ENCODE results near the gene USP34. TPM values are rescaled to one million over a fixed set of nuclear protein-coding genes. Genes with fewer than 3 reads are reported as not detected.
"Not testable (repeated sequence)": the region's sequence is repeated elsewhere in the genome, so short reads cannot be mapped to it uniquely, and the experiment has no call there.

Gene USP34
- total RNA-seq, 2 experiments from 2014 or later: 59.5 to 60.4 TPM

DNA sequence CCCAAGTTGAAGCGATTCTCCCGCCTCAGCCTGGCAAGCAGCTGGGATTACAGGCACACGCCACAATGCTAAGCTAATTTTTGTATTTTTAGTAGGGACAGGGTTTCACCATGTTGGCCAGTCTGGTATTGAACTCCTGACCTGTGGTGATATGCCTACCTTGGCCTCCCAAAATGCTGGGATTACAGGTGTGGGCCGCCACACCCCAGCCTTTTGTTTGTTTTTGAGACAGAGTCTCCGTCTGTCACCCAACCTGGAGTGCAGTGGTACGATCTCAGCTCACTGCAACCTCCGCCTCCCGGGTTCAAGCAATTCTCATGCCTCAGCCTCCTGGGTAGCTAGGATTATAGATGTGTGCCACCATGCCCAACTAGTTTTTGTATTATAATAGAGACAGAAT lies 15.9 kb downstream of the USP34 start:
- H3K27ac Mint-ChIP-seq; H3K4me3 Mint-ChIP-seq; CTCF ChIA-PET; H3K27me3 Mint-ChIP-seq (ENCODE audit: low read depth); intact Hi-C loops (cut with micrococcal nuclease); H3K9me3 Mint-ChIP-seq; DNase-seq: not testable (repeated sequence)
- Mint-ChIP-seq H3K36me3 (ENCODE audit: low read depth) (peaks cover 10% of the 10 kb centered on the region), H3K4me1 (ENCODE audit: low read depth) (peaks cover 61% of the 10 kb centered on the region)

DNA sequence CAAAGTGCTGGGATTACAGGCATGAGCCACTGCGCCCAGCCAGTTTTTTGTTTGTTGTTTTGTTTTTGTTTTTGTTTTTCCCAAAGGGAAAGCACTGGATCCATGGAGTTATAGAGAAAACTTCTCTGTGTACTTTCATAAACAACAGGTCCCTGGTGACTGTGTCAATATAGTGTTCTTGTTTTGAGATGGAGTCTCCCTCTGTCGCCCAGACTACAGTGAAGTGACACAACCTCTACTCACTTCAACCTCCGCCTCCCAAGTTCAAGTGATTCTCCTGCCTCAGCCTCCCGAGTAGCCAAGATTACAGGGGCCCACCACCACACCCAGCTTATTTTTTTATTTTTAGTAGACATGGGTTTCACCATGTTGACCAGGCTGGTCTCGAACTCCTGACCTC lies 16.5 kb downstream of the USP34 start:
- no peak for DNase-seq
- peaks cover 1% of the 10 kb centered on the region for H3K9me3 Mint-ChIP-seq
- no peak overlapping the region for H3K27ac Mint-ChIP-seq
- H3K4me3 Mint-ChIP-seq: no peak overlapping the region
- H3K4me1 Mint-ChIP-seq (ENCODE audit: low read depth): peaks cover 59% of the 10 kb centered on the region
- peaks cover 12% of the 10 kb centered on the region for H3K36me3 Mint-ChIP-seq (ENCODE audit: low read depth)
- H3K27me3 Mint-ChIP-seq (ENCODE audit: low read depth): no peaks in the 10 kb centered on the region
- intact Hi-C loops (cut with micrococcal nuclease): no loop called here
- CTCF ChIA-PET: no interaction called here

DNA sequence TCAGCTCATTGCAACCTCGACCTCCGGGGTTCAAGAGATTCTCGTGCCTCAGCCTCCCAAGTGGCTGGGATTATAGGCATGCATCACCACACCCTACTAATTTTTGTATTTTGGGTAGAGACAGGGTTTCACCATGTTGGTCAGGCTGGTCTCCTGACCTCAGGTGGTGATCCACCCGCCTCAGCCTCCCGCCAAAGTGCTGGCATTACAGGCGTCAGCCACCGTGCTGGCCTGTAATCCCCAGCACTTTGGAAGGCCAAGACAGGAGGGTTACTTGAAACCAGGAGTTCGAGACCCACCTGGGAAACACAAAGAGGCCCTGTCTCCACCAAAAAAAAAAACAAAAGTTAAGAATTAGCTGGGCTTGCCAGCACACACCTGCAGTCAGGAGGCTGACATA lies 18.5 kb downstream of the USP34 start:
- H3K27ac Mint-ChIP-seq: no peak overlapping the region
- peaks cover 9% of the 10 kb centered on the region for H3K36me3 Mint-ChIP-seq (ENCODE audit: low read depth)
- no peak overlapping the region for H3K4me3 Mint-ChIP-seq
- H3K4me1 Mint-ChIP-seq (ENCODE audit: low read depth): peaks cover 46% of the 10 kb centered on the region
- intact Hi-C loops (cut with micrococcal nuclease): no loop called here
- peaks cover 2% of the 10 kb centered on the region for H3K9me3 Mint-ChIP-seq
- H3K27me3 Mint-ChIP-seq (ENCODE audit: low read depth): no peaks in the 10 kb centered on the region
- no peak for DNase-seq
- CTCF ChIA-PET: no interaction called here

DNA sequence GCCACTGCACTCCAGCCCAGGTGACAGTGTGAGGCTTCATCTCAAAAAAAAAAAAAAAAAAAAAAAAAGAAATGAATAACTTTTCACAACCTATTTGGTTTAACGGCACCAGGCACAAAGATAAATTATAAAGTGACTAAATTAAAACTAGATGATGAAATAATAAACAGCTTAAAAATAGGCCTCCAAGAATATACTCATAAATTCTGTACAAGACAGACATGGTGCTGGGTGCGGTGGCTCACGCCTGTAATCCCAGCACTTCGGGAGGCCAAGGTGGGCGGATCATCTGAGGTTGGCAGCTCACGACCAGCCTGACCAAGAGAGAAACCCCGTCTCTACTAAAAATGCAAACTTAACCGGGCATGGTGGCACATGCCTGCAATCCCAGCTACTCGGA lies 19.7 kb downstream of the USP34 start:
- no peak overlapping the region for H3K4me3 Mint-ChIP-seq
- H3K9me3 Mint-ChIP-seq: peaks cover 2% of the 10 kb centered on the region
- peaks cover 46% of the 10 kb centered on the region for H3K4me1 Mint-ChIP-seq (ENCODE audit: low read depth)
- H3K36me3 Mint-ChIP-seq (ENCODE audit: low read depth): peaks cover 9% of the 10 kb centered on the region
- intact Hi-C loops (cut with micrococcal nuclease): no loop called here
- CTCF ChIA-PET: interaction anchor here (0.8 to 1.0 kb wide), 2 partner anchors 25 to 35 kb away, joined by 3 to 4 read pairs; no protein-coding TSS in a partner anchor
- no peak for DNase-seq
- no peak overlapping the region for H3K27ac Mint-ChIP-seq
- no peaks in the 10 kb centered on the region for H3K27me3 Mint-ChIP-seq (ENCODE audit: low read depth)

DNA sequence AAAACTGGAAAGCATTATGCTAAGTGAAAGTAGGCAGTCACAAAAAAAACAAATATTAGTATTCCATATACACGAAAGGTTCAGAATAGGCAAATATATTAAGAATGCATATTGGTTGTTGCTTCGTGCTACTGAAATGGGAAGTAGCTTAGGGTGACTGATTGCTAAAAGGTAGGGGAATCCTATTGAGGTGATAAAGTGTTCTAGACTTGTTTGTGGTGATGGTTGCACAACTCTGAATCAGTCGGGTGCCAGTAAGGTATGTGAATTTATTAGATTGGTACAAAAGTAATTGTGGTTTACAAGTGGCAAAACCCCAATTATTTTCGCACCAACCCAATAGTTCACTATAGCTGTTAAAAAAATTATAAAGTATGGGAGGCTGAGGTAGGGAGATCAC lies 20.7 kb downstream of the USP34 start:
- no peak for DNase-seq
- Mint-ChIP-seq H3K9me3 (peaks cover 2% of the 10 kb centered on the region), H3K27ac (no peak overlapping the region), H3K4me3 (no peak overlapping the region), H3K4me1 (ENCODE audit: low read depth) (peaks cover 39% of the 10 kb centered on the region), H3K27me3 (ENCODE audit: low read depth) (no peaks in the 10 kb centered on the region), H3K36me3 (ENCODE audit: low read depth) (peaks cover 9% of the 10 kb centered on the region)
- intact Hi-C loops (cut with micrococcal nuclease): no loop called here
- CTCF ChIA-PET: interaction anchor here (1.5 kb wide), 1 partner anchor 24 kb away, joined by 4 read pairs; no protein-coding TSS in a partner anchor

DNA sequence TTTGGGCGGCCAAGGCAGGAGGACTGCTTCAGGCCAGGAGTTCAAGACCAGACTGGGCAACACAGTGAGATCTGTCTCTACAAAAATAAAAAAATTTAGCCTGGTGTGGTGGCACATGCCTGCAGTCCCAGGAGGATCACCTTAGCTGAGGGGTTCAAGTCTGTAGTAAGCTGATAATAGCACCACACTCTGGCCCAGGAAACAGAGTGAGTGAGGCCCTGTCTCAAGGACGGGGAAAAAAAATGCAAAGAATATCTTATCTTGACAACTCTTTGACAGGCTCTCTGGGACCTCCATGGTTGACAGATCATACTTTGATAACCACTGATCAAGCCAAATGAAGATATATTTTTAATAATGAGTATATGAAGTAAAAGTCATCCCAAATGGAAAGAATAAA lies 22.7 kb downstream of the USP34 start:
- DNase-seq: no peak
- H3K4me1 Mint-ChIP-seq (ENCODE audit: low read depth): peaks cover 44% of the 10 kb centered on the region
- H3K27ac Mint-ChIP-seq: no peak overlapping the region
- CTCF ChIA-PET: no interaction called here
- peaks cover 18% of the 10 kb centered on the region for H3K36me3 Mint-ChIP-seq (ENCODE audit: low read depth)
- no peak overlapping the region for H3K4me3 Mint-ChIP-seq
- intact Hi-C loops (cut with micrococcal nuclease): no loop called here
- H3K27me3 Mint-ChIP-seq (ENCODE audit: low read depth): no peaks in the 10 kb centered on the region
- peaks cover 2% of the 10 kb centered on the region for H3K9me3 Mint-ChIP-seq

DNA sequence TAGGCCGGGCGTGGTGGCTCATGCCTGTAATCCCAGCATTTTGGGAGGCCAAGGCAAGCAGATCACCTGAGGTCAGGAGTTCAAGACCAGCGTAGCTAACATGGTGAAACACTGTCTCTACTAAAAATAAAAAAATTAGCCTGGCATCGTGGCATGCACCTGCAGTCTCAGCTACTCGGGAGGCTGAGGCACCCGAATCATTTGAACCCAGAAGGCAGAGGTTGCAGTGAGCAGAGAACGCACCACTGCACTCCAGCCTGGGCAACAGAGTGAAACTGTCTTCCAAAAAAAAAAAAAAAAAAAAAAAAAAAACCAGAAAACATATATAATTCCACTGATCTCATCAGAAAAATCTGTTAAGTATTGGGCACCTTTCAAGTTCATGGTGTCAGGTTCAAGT lies 23.9 kb downstream of the USP34 start:
- intact Hi-C loops (cut with micrococcal nuclease): not testable (repeated sequence)
- CTCF ChIA-PET: interaction anchor here (1.4 kb wide), 1 partner anchor 21 kb away, joined by 4 read pairs; no protein-coding TSS in a partner anchor

DNA sequence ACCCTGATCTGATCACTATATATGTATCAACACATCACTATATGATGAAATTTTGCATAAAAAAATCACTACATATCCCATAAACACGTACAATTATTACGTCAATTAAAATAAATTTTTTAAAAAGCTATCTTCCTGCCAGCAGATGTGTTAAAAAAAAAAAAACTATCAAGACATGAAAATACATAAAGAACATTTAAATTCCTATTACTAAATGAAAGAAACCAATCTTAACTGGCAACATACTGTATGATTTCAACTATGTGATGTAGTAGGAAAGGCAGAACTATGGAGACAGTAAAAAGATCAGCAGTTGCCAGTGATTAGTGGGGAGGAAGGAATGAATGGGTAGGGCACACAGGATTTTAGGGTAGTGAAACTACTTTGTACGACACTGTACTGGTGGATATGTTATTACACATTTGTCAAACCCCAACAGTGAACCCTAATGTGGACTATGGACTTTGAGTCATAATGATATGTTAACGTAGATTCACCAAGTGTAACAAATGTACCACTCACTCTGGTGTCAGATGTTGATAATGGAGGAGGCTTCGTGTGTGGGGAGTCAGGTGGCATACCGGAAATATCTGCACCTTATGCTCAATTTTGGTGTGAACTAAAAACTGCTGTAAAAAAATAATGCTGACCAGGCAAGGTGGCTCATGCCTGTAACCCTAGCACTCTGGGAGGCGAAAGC lies 27.4 kb downstream of the USP34 start:
- Mint-ChIP-seq H3K4me1 (ENCODE audit: low read depth) (peaks cover 59% of the 10 kb centered on the region), H3K27ac (no peak overlapping the region), H3K36me3 (ENCODE audit: low read depth) (peaks cover 16% of the 10 kb centered on the region), H3K27me3 (ENCODE audit: low read depth) (no peaks in the 10 kb centered on the region), H3K4me3 (no peak overlapping the region), H3K9me3 (peaks cover 4% of the 10 kb centered on the region)
- intact Hi-C loops (cut with micrococcal nuclease): no loop called here
- no peak for DNase-seq
- CTCF ChIA-PET: interaction anchor here (1.0 to 1.3 kb wide), 4 partner anchors 12 to 25 kb away, joined by 3 to 5 read pairs (median 4); no protein-coding TSS in a partner anchor

More for the DNA sequence above, 23.9 kb downstream of the USP34 start:
- not testable (repeated sequence) for H3K4me3 Mint-ChIP-seq; H3K27ac Mint-ChIP-seq; DNase-seq; H3K27me3 Mint-ChIP-seq (ENCODE audit: low read depth); H3K9me3 Mint-ChIP-seq
- Mint-ChIP-seq H3K4me1 (ENCODE audit: low read depth) (peaks cover 53% of the 10 kb centered on the region), H3K36me3 (ENCODE audit: low read depth) (peaks cover 17% of the 10 kb centered on the region)

DNA sequence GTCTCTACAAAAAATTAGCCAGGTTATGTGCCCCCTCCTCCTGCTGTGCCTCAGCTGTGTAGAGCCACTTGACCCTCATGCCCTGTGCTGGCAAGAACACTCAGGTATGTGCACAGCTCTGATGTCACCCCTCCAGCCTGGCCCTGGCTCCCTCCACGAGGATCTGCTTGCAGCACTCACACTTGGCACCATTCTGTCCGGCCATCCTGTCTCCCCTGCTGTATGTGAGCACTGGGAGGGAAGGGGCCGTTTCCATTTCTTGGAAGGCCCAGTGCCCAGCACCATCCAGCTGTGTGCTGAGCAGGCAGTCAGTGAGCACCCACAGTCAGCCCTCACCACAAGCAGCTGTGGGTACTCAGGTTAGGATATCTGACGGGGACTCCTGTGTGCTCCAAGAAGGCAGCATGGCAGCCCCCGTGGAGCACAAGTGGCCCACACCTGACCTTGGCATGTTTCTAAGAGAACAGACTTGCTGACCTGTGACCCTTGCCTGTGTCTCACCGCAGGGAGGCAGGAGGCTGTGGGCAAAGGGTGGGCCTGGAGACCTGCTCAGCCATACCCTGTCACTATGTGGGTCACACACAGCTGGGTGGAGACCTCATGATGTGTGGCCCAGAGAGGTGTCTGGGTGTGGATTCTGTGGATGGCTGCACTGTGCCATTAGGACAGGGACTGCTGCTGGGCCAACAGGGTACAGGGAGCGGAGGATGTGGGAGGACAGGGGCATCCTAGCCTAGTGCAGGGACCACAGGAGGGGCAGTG lies 31.5 kb downstream of the USP34 start:
- H3K27ac Mint-ChIP-seq: no peak overlapping the region
- no peaks in the 10 kb centered on the region for H3K27me3 Mint-ChIP-seq (ENCODE audit: low read depth)
- intact Hi-C loops (cut with micrococcal nuclease): no loop called here
- peaks cover 66% of the 10 kb centered on the region for H3K4me1 Mint-ChIP-seq (ENCODE audit: low read depth)
- CTCF ChIA-PET: interaction anchor here (1.3 to 1.5 kb wide), 2 partner anchors 13 to 17 kb away, joined by 5 to 6 read pairs; no protein-coding TSS in a partner anchor
- H3K4me3 Mint-ChIP-seq: no peak overlapping the region
- H3K36me3 Mint-ChIP-seq (ENCODE audit: low read depth): peaks cover 18% of the 10 kb centered on the region
- no peak for DNase-seq
- peaks cover 14% of the 10 kb centered on the region for H3K9me3 Mint-ChIP-seq

DNA sequence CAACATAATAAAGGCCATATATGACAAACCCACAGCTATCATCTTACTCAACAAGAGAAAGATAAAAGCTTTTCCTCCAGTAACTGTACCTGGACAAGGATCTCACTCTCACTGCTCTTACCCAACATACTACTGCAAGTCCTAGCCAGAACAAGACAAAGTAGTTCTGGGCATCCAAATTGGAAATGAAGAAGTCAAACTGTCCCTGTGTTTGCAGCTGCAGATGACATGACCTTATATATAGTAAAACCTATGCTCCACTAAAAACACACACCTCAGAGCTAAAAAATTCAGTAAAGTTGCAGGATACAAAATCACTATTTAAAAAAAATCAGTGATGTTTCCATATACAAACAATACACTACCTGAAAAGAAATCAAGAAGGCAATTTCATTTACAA lies 32.2 kb downstream of the USP34 start:
- CTCF ChIA-PET: interaction anchor here (1.3 to 1.5 kb wide), 2 partner anchors 12 to 18 kb away, joined by 5 to 6 read pairs; no protein-coding TSS in a partner anchor
- peaks cover 14% of the 10 kb centered on the region for H3K9me3 Mint-ChIP-seq
- H3K4me1 Mint-ChIP-seq (ENCODE audit: low read depth): peaks cover 68% of the 10 kb centered on the region
- no peak overlapping the region for H3K4me3 Mint-ChIP-seq
- no peaks in the 10 kb centered on the region for H3K27me3 Mint-ChIP-seq (ENCODE audit: low read depth)
- no peak for DNase-seq
- peaks cover 15% of the 10 kb centered on the region for H3K36me3 Mint-ChIP-seq (ENCODE audit: low read depth)
- no peak overlapping the region for H3K27ac Mint-ChIP-seq
- intact Hi-C loops (cut with micrococcal nuclease): no loop called here

DNA sequence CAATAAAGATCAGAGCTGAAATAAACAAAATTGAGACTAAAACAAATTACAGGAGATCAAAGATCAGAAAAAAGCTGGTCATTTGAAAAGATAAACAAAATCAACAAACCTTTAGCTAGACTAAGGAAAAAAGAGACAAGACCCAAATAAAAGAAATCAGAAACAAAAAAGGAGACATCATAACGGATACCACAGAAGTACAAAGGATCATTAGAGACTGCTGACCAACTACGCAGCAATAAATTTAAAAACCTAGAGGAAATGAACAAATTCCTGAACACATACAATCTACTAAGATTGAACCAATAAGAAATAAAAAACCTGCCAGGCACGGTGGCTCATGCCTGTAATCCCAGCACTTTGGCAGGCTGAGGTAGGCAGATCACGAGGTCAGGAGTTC lies 33.7 kb downstream of the USP34 start:
- intact Hi-C loops (cut with micrococcal nuclease): no loop called here
- CTCF ChIA-PET: interaction anchor here (0.7 to 1.4 kb wide), 3 partner anchors 11 to 290 kb away, joined by 3 to 7 read pairs (median 3); no protein-coding TSS in a partner anchor
- peaks cover 63% of the 10 kb centered on the region for H3K4me1 Mint-ChIP-seq (ENCODE audit: low read depth)
- no peak overlapping the region for H3K27ac Mint-ChIP-seq
- H3K27me3 Mint-ChIP-seq (ENCODE audit: low read depth): no peaks in the 10 kb centered on the region
- no peak for DNase-seq
- H3K9me3 Mint-ChIP-seq: peaks cover 14% of the 10 kb centered on the region
- no peak overlapping the region for H3K4me3 Mint-ChIP-seq
- peaks cover 12% of the 10 kb centered on the region for H3K36me3 Mint-ChIP-seq (ENCODE audit: low read depth)

DNA sequence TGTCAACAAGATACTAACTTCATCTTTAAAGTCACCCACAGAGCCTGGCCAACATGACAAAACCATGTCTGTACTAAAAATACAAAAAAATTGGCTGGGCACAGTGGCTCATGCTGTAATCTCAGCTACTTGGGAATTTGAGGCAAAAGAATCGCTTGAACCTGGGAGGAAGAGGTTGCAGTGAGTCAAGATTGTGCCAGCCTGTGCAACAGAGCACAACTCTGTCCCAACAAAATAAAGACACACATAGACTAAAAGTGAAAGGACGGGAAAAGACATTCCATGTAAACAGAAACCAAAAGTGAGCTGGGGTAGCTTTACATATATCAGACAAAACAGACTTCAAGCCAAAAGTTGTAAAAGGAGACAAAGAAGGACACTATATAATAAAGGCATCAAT lies 34.8 kb downstream of the USP34 start:
- Mint-ChIP-seq H3K27ac (peak overlapping the region; percentile 57), H3K9me3 (peaks cover 14% of the 10 kb centered on the region), H3K27me3 (ENCODE audit: low read depth) (no peaks in the 10 kb centered on the region), H3K4me3 (no peak overlapping the region), H3K36me3 (ENCODE audit: low read depth) (peaks cover 12% of the 10 kb centered on the region), H3K4me1 (ENCODE audit: low read depth) (peaks cover 57% of the 10 kb centered on the region)
- no peak for DNase-seq
- CTCF ChIA-PET: interaction anchor here (0.6 to 1.4 kb wide), 2 partner anchors 10 to 228 kb away, joined by 3 to 7 read pairs; no protein-coding TSS in a partner anchor
- intact Hi-C loops (cut with micrococcal nuclease): no loop called here

Data from activated naive CD4-positive, alpha-beta T cell treated with anti-CD3 and anti-CD28 coated beads for 36 hours (primary cell).